ENCODE data around the gene DCD. TPM values are rescaled to one million over a fixed set of nuclear protein-coding genes. Genes with fewer than 3 reads are reported as not detected.

The DCD gene
- total RNA-seq, 1 experiment from 2014 or later = not detected

GRCh38 chr12:54627304-54627703 lies 20.9 kb downstream of the DCD start:
- Histone ChIP-seq H2BK120ac (ENCODE audit: low read depth, low read length, poor library complexity, severe bottlenecking) (no peak overlapping the region), H2BK12ac (ENCODE audit: insufficient read length, low read depth, low read length) (no peak overlapping the region), H3K56ac (ENCODE audit: insufficient read length, low read depth, low read length) (no peak overlapping the region), H3K9ac (ENCODE audit: extremely low read depth, insufficient read length, low read length) (no peak overlapping the region), H3K23me2 (ENCODE audit: insufficient read length, low read depth, low read length, poor library complexity, severe bottlenecking) (no peaks in the 10 kb centered on the region), H4K91ac (ENCODE audit: insufficient read length, low read depth, low read length) (no peak overlapping the region), H3K27ac (ENCODE audit: insufficient read length, low read depth, low read length) (no peak overlapping the region), H3T11ph (ENCODE audit: low read length) (no peak overlapping the region), H2AFZ (ENCODE audit: low read length) (no peak overlapping the region), H3K4ac (ENCODE audit: low read depth, low read length) (no peak overlapping the region), H3K18ac (ENCODE audit: insufficient read length, low read depth, low read length) (no peak overlapping the region), H4K20me1 (ENCODE audit: control insufficient read depth, insufficient read depth, insufficient read length) (no peaks in the 10 kb centered on the region), H3K4me2 (ENCODE audit: insufficient read depth, insufficient read length, low read length) (no peak overlapping the region), H2BK20ac (ENCODE audit: low read depth, low read length, poor library complexity, severe bottlenecking) (no peak overlapping the region), H3K27me3 (ENCODE audit: insufficient read depth, low read length) (no peaks in the 10 kb centered on the region), H2BK5ac (ENCODE audit: insufficient read length, low read length) (no peak overlapping the region), H3K9me3 (ENCODE audit: control insufficient read depth, low read depth, low read length) (no peaks in the 10 kb centered on the region), H3K79me2 (ENCODE audit: insufficient read depth, low read length) (no peaks in the 10 kb centered on the region), H2AK5ac (ENCODE audit: insufficient read length, low read length) (no peak overlapping the region), H3K79me1 (ENCODE audit: insufficient read depth, low read depth, low read length, poor library complexity, severe bottlenecking) (no peaks in the 10 kb centered on the region), H3K4me1 (ENCODE audit: insufficient read depth, low read length) (no peaks in the 10 kb centered on the region), H3K14ac (ENCODE audit: insufficient read depth, low read length) (no peak overlapping the region), H3K23ac (ENCODE audit: insufficient read length, low read depth, low read length) (no peak overlapping the region), H4K5ac (ENCODE audit: insufficient read length, low read depth, low read length) (no peak overlapping the region), H4K8ac (replicated peaks; ENCODE audit: insufficient read length, low read depth, low read length) (no peak overlapping the region), H2BK15ac (ENCODE audit: low read depth, low read length) (no peak overlapping the region)
- H3K36me3 Mint-ChIP-seq (ENCODE audit: insufficient read depth in 1 of 3, low read depth in 3 of 3) = peaks cover 9 to 16% (median 13%) of the 10 kb centered on the region in 3 experiments; a peak in 6 of 7 replicates
- WGBS (ENCODE audit: extremely low coverage, insufficient read length, low lambda C conversion rate) = no CpG with 5 or more reads among the region's 3 CpGs
- DNase-seq = peak; percentile 14
- H3K4me1 Mint-ChIP-seq = peaks cover 0 to 3% of the 10 kb centered on the region in 2 experiments; a peak in 2 of 4 replicates
- no peak for TF ChIP-seq CTCF (conservative IDR thresholded peaks at IDR 0.05)
- H3K27ac Mint-ChIP-seq = no peak overlapping the region
- no peak overlapping the region for H3K4me3 Mint-ChIP-seq
- H3K27me3 Mint-ChIP-seq (ENCODE audit: low read depth) = peaks cover 59% of the 10 kb centered on the region
- peaks cover 21 to 30% of the 10 kb centered on the region in 2 experiments for H3K9me3 Mint-ChIP-seq
